Measurements from ENCODE around the gene LIMS2.

LIMS2 gene

DNA sequence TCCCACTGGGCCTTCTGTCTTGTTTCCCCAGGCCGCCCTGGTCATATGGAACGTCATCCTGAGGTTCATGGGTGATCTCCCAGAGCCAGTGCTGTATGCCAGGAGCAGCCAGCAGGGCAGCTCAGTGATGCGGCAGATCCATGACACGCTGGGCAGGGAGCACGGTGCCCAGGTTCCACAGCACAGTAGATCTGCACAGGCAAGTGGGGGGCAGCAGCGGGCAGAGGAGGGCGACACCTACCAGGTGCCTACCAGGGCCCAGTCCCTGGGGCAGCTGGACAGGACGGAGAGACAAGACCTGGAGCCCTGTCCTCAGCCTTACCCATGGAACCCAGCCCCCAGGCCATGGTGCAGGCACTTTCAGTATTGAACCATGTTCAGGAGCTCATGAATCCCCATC lies 65.5 kb downstream of the LIMS2 start:
- H3K4me3 ChIP-seq (ENCODE audit: low read depth, low read length) = no peak overlapping the region
- no peak for DNase-seq (ENCODE audit: low read depth)
- TF ChIP-seq, protein P1, sequence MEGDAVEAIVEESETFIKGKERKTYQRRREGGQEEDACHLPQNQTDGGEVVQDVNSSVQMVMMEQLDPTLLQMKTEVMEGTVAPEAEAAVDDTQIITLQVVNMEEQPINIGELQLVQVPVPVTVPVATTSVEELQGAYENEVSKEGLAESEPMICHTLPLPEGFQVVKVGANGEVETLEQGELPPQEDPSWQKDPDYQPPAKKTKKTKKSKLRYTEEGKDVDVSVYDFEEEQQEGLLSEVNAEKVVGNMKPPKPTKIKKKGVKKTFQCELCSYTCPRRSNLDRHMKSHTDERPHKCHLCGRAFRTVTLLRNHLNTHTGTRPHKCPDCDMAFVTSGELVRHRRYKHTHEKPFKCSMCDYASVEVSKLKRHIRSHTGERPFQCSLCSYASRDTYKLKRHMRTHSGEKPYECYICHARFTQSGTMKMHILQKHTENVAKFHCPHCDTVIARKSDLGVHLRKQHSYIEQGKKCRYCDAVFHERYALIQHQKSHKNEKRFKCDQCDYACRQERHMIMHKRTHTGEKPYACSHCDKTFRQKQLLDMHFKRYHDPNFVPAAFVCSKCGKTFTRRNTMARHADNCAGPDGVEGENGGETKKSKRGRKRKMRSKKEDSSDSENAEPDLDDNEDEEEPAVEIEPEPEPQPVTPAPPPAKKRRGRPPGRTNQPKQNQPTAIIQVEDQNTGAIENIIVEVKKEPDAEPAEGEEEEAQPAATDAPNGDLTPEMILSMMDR (IDR thresholded peaks at IDR 0.05; ENCODE audit: low read depth, low read length, missing control alignments) = no peak

DNA sequence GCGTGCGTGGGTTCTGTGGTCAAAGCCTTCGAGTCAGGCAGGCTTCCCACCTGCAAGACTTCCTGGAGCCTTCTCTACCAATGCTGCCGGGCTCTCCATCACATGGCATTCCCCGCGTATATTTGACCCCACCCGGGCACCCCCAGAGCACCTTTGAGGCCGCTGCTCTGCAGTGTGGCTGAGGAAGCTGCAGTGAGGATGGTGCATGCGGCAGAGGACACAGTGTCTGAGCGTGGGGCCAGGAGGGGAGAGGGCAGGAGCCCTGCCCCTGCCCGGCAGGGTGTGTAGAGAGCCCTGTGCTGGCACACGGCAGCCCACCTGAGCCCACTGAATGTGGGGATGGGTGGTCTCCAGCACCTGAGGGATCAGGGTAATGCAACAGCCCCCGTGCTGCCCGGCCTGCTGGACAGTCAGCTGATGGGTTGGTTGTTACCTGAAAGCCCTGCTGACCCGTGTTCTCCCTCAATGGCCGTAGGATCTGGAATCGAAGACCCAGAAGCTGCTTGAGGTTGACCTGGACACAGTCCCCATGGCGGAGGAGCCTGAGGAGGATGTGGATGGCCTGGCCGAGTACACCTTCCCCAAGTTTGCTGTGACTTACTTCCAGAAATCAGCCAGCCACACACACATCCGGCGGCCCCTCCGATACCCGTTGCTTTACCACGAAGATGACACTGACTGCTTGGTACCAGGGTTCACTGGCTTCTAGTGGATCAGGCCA lies 66.1 kb downstream of the LIMS2 start:
- no peak overlapping the region for H3K4me3 ChIP-seq (ENCODE audit: low read depth, low read length)
- no peak for DNase-seq (ENCODE audit: low read depth)
- TF ChIP-seq, protein P1 (IDR thresholded peaks at IDR 0.05; ENCODE audit: low read depth, low read length, missing control alignments) = no peak

DNA sequence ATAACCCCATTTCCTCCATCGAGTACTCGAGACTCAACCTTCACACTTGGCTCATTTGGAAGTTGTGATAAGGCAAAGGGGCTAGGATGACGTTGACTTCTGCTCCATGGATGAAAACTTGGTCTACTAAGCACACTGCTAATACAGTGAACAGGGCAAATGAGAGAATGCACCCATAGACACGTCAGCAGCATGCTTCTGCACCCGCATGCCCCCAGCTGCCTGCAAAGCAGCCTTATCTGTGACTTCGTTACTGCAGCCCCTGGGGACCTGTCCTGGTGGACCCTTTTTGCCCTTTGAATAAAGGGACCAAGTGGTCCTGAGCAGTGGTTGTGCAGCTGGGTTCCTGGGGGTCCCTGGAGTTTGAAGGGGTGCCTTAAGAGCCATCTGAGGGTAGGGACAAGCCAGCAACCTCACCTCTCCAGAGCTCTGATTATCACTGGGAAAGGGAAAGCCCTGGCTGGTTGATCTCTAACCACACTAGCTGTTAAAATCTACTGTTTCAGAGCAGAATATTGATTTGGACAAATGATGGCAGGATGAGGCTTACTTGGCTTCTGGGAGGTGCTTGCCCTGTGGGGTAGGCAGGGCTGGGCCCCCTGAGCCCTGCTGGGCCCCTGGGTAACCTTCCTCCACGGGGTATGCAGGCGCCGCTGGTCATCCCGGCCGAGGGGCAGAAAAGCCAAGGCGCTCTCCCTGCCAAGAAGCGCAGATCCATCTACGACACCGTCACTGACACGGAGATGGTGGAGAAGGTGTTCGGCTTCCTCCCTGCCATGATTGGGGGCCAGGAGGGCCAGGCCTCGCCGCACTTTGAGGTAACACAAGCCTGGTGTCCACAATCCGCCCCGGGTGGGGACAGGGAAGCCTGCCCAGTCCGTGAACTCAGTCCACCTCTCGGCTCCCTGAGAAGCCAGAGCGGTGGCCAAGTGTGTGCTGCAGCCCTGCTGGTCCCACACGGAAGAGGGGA lies 67.0 kb downstream of the LIMS2 start:
- TF ChIP-seq, protein P1 (IDR thresholded peaks at IDR 0.05; ENCODE audit: low read depth, low read length, missing control alignments) = no peak
- H3K4me3 ChIP-seq (ENCODE audit: low read depth, low read length) = no peak overlapping the region
- DNase-seq (ENCODE audit: low read depth) = no peak

DNA sequence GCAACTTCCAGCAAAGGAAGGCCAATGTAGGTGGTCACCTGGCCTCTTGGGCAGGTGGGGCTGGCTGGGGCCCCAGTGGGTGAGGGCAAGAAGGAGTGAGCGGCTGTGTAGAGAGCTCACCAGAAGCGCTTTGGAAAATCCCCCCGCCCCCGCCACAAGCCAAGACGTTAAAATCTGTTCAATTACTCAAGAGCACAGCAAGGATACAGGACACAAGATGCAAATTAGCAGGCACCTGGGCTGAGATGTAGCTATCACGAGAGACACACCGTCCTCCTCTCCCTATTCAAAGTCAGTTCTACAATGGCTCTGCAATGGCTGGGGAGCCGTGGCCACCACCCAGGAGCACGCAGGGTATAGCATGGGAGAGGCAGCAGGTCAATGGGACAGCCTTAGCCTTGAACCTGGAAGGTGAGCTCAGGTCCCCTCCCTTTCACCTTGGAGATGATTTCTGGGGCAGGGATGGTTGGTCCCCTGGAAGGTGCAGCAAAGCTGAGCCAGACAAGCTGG lies 67.9 kb downstream of the LIMS2 start:
- no peak for DNase-seq (ENCODE audit: low read depth)
- H3K4me3 ChIP-seq (ENCODE audit: low read depth, low read length) = no peak overlapping the region
- TF ChIP-seq, protein P1 (IDR thresholded peaks at IDR 0.05; ENCODE audit: low read depth, low read length, missing control alignments) = no peak

DNA sequence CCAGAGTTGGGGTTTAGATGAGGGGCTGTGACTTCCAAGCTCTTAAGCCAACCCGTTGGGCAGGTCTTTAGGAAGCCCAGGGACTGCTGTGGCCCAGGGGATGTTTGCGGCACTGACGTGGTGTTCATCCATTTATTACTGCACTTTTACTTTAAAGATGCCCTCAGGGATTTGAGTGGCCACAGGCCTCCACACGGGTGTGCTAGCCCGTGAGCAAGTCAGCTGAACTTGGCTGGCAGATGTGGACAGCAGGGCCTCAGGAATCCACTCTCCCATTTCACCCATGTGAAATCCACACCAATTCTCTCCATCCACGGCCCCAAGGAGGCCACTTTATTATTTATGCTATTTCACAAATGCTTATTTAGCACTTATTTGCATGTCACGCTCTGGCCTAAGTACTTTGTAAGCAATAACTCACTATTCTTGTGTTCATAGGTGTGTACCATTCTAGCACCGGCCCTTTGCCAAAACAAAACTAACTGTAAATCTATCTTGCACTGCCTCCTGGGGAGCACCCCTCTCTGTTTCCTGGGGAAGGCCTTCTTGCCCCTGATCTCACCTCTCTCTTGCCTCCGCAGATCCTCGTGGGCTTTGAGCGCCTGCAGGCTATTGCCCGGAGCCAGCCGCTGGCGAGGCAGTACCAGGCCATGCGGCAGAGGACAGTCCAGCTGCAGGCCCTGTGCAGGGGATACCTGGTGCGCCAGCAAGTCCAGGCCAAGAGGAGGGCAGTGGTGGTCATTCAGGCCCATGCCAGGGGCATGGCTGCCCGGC lies 68.5 kb downstream of the LIMS2 start:
- H3K4me3 ChIP-seq (ENCODE audit: low read depth, low read length) = no peak overlapping the region
- TF ChIP-seq, protein P1 (IDR thresholded peaks at IDR 0.05; ENCODE audit: low read depth, low read length, missing control alignments) = no peak
- no peak for DNase-seq (ENCODE audit: low read depth)

DNA sequence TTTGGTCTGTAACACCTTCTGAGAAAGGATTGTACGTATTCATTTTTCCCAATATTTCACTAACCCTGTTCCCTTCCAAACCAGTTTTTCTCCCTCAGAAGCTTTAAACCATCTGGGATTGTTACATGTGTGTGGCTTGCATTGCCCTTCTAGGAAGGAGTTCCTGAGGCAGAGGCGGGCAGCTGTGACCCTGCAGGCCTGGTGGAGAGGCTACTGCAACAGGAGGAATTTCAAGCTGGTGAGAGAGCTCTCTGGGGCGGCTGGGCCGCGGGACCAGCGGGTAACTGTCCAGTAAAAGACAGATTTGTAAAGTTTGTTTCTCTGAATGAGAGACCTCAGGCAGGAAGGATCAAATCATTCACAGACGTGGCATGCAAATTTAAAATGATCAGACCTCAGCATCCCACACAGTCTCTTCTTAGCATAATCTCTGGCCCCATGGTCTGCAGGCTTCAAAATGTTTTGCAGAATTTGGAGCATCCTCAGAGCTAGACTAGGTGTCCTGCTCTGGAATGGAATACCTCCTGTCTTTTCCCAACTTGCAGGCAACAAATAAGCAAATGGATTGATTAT lies 69.6 kb downstream of the LIMS2 start:
- no peak for DNase-seq (ENCODE audit: low read depth)
- TF ChIP-seq, protein P1 (IDR thresholded peaks at IDR 0.05; ENCODE audit: low read depth, low read length, missing control alignments) = no peak
- no peak overlapping the region for H3K4me3 ChIP-seq (ENCODE audit: low read depth, low read length)
